HL-60 (cell line): ENCODE results near the gene WWOX.

Experiments used
- DNase-seq, 2 experiments: peaks; one replicate each; pipeline ENCODE4 v3.0.0-alpha.2; 2010 to 2020; ENCODE audit warnings: low read depth in 1 of 2, low spot score in 1 of 2
- H3K27ac ChIP-seq: fragments of 250-450 bp; sonication (Bioruptor Pico); replicated peaks from 2 replicates; pipeline ENCODE4 v1.5.1; 2020; ENCODE audit warnings: mild to moderate bottlenecking, moderate library complexity
- H3K27me3 ChIP-seq: fragments of 250-450 bp; sonication (Bioruptor Pico); 2 replicates; pipeline ENCODE4 v1.5.1; 2021; ENCODE audit warnings: mild to moderate bottlenecking, moderate library complexity; ENCODE audit not compliant: insufficient read depth, poor library complexity, severe bottlenecking
- H3K4me3 ChIP-seq: replicated peaks from 2 replicates; pipeline ENCODE4 v1.5.1; 2011; ENCODE audit warnings: mild to moderate bottlenecking, control low read depth, low read length; ENCODE audit not compliant: insufficient read depth
- CTCF ChIP-seq: IDR thresholded peaks from one replicate; pipeline ENCODE4 v1.5.1; 2011; ENCODE audit warnings: low read length, control low read depth, inconsistent platforms; ENCODE audit not compliant: insufficient read depth
- GABPA ChIP-seq: IDR thresholded peaks from 2 replicates; pipeline ENCODE4 v1.6.1; 2012; ENCODE audit warnings: low read depth
- POLR2AphosphoS5 ChIP-seq: IDR thresholded peaks from 2 replicates; pipeline ENCODE4 v1.6.1; 2012; ENCODE audit warnings: low read depth
- REST ChIP-seq: IDR thresholded peaks from 2 replicates; pipeline ENCODE4 v1.6.1; 2012; ENCODE audit warnings: low read depth; ENCODE audit not compliant: insufficient replicate concordance
- SPI1 ChIP-seq: IDR thresholded peaks from 2 replicates; pipeline ENCODE4 v1.6.1; 2012; ENCODE audit warnings: low read depth, mild to moderate bottlenecking, borderline replicate concordance

Gene WWOX

GRCh38 chr16:78464833-78465232, 365.4 kb downstream of the WWOX start:
- DNase-seq = no peak
- TF ChIP-seq POLR2AphosphoS5 = no peak
- TF ChIP-seq GABPA = no peak
- no peak for TF ChIP-seq SPI1
- no peak for TF ChIP-seq CTCF
- no peak for TF ChIP-seq REST
- H3K27me3 ChIP-seq = no peaks in the 10 kb centered on the region

GRCh38 chr16:78465730-78466129, 366.3 kb downstream of the WWOX start:
- TF ChIP-seq POLR2AphosphoS5 (no peak), SPI1 (no peak)
- no peak overlapping the region for H3K4me3 ChIP-seq
- no peak for DNase-seq
- H3K27me3 ChIP-seq = no peaks in the 10 kb centered on the region
- no peak overlapping the region for H3K27ac ChIP-seq

More at GRCh38 chr16:78464833-78465232, 365.4 kb downstream of the WWOX start:
- Histone ChIP-seq H3K4me3 (no peak overlapping the region), H3K27ac (no peak overlapping the region)

GRCh38 chr16:78469787-78470186, 370.3 kb downstream of the WWOX start:
- DNase-seq = no peak
- TF ChIP-seq REST (no peak), CTCF (no peak), POLR2AphosphoS5 (no peak), SPI1 (no peak), GABPA (no peak)
- Histone ChIP-seq H3K4me3 (no peak overlapping the region), H3K27me3 (no peaks in the 10 kb centered on the region), H3K27ac (no peak overlapping the region)

- no peak for DNase-seq
- Histone ChIP-seq H3K4me3 (no peak overlapping the region), H3K27ac (no peak overlapping the region), H3K27me3 (no peaks in the 10 kb centered on the region)
- no peak for TF ChIP-seq REST
- no peak for TF ChIP-seq CTCF
- TF ChIP-seq POLR2AphosphoS5 = no peak
- no peak for TF ChIP-seq GABPA
- TF ChIP-seq SPI1 = no peak
Measured at GRCh38 chr16:78473031-78473699, 373.7 kb downstream of the WWOX start.
